ENCODE data around the gene DNAJA3.

- TF ChIP-seq HNRNPK (IDR thresholded peaks at IDR 0.05; ENCODE audit: low read depth, low read length, poor library complexity, severe bottlenecking) (no peak), TAF1 (IDR thresholded peaks at IDR 0.05; ENCODE audit: control insufficient read depth, extremely low read depth, insufficient read depth, low read length, severe bottlenecking) (peak; percentile 19), ZNF263 (CRISPR knock-in tag; IDR thresholded peaks at IDR 0.05; ENCODE audit: borderline replicate concordance) (peak; percentile 51; the same call in 1 of the 2 replicates), RNF2 (IDR thresholded peaks at IDR 0.05) (no peak), GTF3C2 (IDR thresholded peaks at IDR 0.05; ENCODE audit: borderline replicate concordance, extremely low read depth, insufficient read length) (no peak), ZBTB49 (CRISPR knock-in tag; IDR thresholded peaks at IDR 0.05; ENCODE audit: borderline replicate concordance) (no peak)
Measured at GRCh38 chr16:4415538-4416199, 10.0 kb upstream of the DNAJA3 start.
